GM12801 (cell line): ENCODE data around the gene GBF1.

Experiments used
- TF ChIP-seq, protein P1 (sequence below): IDR thresholded peaks from one replicate; pipeline ENCODE4 v1.5.1; 2011; ENCODE audit warnings: control low read depth; ENCODE audit not compliant: insufficient read length; ENCODE audit errors: extremely low read depth

The GBF1 gene

DNA sequence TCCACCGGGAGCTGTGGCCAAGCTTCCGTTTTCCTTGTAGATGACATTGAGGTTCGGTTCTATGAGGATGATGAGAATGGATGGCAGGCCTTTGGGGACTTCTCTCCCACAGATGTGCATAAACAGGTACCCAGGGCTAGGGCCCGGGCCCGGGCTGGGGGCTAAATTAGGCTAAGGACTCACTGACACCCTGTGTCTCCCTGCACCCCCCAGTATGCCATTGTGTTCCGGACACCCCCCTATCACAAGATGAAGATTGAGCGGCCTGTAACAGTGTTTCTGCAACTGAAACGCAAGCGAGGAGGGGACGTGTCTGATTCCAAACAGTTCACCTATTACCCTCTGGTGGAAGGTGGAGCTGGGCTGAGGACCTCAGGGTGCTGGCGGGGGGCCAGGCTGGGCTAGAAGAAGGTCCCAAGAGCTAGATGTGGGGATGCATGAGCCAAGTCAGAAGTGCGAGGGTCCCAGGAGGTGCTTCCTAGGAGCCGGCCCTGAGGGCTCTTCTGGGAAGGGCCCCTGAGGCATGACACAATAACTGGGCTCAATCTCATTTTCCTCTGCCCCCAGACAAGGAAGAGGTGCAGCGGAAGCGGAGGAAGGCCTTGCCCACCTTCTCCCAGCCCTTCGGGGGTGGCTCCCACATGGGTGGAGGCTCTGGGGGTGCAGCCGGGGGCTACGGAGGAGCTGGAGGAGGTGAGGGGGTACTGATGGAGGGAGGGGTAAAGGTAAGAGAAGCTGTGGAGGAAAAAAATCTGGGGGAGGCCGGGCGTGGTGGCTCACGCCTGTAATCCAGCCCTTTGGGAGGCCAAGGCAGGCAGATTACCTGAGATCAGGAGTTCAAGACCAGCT, 153.1 kb downstream of the GBF1 start:
- TF ChIP-seq, protein P1, sequence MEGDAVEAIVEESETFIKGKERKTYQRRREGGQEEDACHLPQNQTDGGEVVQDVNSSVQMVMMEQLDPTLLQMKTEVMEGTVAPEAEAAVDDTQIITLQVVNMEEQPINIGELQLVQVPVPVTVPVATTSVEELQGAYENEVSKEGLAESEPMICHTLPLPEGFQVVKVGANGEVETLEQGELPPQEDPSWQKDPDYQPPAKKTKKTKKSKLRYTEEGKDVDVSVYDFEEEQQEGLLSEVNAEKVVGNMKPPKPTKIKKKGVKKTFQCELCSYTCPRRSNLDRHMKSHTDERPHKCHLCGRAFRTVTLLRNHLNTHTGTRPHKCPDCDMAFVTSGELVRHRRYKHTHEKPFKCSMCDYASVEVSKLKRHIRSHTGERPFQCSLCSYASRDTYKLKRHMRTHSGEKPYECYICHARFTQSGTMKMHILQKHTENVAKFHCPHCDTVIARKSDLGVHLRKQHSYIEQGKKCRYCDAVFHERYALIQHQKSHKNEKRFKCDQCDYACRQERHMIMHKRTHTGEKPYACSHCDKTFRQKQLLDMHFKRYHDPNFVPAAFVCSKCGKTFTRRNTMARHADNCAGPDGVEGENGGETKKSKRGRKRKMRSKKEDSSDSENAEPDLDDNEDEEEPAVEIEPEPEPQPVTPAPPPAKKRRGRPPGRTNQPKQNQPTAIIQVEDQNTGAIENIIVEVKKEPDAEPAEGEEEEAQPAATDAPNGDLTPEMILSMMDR: no peak

DNA sequence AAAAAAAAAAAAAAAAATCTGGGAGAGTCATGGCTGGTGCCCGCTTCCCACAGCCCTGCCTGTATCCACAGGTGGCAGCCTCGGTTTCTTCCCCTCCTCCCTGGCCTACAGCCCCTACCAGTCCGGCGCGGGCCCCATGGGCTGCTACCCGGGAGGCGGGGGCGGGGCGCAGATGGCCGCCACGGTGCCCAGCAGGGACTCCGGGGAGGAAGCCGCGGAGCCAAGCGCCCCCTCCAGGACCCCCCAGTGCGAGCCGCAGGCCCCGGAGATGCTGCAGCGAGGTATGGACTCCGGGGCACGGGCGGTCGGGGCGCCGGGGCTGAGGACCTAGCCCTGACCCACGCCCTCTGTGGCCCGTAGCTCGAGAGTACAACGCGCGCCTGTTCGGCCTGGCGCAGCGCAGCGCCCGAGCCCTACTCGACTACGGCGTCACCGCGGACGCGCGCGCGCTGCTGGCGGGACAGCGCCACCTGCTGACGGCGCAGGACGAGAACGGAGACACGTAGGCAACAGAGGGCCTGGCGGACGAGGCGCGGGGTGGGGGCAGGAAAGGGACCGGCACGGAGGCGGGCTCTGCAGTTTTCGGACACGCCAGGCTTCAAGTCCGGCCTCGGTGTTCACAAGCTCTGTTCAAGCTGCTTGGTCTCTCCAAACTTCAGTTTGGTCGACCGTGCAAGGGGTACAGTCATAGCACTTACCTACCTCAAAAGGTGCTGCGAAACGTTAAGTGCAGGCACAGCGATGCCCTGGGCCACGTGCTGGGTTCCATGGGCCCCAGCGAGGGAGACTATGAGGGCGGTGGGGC, 154.1 kb downstream of the GBF1 start:
- TF ChIP-seq, protein P1: no peak

DNA sequence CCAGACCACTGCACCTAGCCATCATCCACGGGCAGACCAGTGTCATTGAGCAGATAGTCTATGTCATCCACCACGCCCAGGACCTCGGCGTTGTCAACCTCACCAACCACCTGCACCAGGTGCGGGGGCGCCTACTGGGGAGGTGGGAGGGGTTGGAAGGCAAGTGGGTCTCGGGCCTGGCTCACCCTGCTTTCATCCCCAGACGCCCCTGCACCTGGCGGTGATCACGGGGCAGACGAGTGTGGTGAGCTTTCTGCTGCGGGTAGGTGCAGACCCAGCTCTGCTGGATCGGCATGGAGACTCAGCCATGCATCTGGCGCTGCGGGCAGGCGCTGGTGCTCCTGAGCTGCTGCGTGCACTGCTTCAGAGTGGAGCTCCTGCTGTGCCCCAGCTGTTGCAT, 154.7 kb downstream of the GBF1 start:
- TF ChIP-seq, protein P1: no peak

DNA sequence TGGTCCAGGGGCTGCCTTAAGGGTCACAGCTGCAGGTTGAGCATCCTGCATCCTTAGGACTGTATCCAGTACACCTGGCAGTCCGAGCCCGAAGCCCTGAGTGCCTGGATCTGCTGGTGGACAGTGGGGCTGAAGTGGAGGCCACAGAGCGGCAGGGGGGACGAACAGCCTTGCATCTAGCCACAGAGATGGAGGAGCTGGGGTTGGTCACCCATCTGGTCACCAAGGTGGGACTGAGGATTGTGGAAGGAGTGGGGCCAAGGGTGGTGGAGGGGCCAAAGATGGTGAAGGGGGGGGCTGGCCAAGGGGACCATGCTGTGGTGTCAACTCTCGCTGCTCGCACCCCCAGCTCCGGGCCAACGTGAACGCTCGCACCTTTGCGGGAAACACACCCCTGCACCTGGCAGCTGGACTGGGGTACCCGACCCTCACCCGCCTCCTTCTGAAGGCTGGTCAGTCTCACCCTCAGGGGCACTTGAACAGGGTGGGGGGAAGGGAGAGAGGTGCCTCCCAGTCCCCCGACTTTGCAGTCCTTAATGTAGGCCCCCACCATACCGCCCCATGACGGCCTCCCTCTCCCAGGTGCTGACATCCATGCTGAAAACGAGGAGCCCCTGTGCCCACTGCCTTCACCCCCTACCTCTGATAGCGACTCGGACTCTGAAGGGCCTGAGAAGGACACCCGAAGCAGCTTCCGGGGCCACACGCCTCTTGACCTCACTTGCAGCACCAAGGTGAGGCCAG, 155.4 kb downstream of the GBF1 start:
- TF ChIP-seq, protein P1: no peak

DNA sequence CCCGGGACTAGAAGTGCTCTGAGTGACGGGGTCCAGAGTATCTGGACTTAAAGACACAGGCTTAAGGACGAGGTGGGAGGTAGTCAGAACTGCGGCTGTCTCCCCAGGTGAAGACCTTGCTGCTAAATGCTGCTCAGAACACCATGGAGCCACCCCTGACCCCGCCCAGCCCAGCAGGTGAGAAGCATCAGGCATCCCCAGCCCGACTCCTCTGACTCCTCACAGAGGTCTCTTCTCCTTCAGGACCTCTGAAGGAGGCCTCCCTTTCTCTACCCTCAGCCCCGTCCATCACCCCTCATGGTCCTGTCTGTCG, 156.0 kb downstream of the GBF1 start:
- TF ChIP-seq, protein P1: no peak

DNA sequence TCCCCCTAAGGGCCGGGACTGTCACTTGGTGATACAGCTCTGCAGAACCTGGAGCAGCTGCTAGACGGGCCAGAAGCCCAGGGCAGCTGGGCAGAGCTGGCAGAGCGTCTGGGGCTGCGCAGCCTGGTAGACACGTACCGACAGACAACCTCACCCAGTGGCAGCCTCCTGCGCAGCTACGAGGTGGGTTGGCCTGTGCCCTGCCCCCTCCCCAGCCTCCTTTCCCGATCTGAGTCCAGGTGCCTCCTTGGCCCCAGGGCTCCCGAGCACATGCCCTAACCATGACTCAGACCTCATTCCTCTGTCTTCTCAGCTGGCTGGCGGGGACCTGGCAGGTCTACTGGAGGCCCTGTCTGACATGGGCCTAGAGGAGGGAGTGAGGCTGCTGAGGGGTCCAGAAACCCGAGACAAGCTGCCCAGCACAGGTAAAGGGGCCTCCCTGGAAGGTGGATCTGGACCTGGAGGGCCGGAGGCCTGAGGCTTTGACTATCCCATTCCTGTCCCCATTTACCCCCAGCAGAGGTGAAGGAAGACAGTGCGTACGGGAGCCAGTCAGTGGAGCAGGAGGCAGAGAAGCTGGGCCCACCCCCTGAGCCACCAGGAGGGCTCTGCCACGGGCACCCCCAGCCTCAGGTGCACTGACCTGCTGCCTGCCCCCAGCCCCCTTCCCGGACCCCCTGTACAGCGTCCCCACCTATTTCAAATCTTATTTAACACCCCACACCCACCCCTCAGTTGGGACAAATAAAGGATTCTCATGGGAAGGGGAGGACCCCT, 156.6 kb downstream of the GBF1 start:
- TF ChIP-seq, protein P1: no peak
